ENCODE data around the gene ADK. TPM values are rescaled to one million over a fixed set of nuclear protein-coding genes. Genes with fewer than 3 reads are reported as not detected.

Gene ADK
- total and polyA plus RNA-seq, 8 donors = 7.2 to 66.1 (median 21.5) TPM

DNA sequence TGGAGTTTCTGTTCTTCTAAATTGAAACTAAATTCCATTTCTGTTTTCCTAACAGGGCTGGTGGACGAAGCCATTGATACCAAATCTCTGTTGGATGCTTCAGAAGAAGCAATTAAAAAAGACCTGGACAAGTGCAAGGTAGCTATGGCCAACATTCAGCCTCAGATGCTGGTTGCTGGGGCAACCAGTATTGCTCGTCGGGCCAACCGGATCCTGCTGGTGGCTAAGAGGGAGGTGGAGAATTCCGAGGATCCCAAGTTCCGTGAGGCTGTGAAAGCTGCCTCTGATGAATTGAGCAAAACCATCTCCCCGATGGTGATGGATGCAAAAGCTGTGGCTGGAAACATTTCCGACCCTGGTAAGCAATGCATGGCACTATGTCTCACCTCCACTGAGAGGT lies 46.0 kb upstream of the ADK start:
- Histone ChIP-seq H3K36me3 (peaks cover 66 to 99% (median 97%) of the 10 kb centered on the region in 4 donors), H3K27ac (no peak overlapping the region), H3K9me3 (no peaks in the 10 kb centered on the region), H3K4me1 (no peaks in the 10 kb centered on the region), H3K4me3 (no peak overlapping the region), H3K27me3 (no peaks in the 10 kb centered on the region)
- intact Hi-C loops (cut with DNase I; ENCODE audit: low total_unique reads) = no loop called here
- TF ChIP-seq POLR2A (IDR thresholded peaks at IDR 0.05) (no peak), EP300 (IDR thresholded peaks at IDR 0.05) (no peak), POLR2AphosphoS5 (IDR thresholded peaks at IDR 0.05) (no peak)
- TF ChIP-seq, protein P1, sequence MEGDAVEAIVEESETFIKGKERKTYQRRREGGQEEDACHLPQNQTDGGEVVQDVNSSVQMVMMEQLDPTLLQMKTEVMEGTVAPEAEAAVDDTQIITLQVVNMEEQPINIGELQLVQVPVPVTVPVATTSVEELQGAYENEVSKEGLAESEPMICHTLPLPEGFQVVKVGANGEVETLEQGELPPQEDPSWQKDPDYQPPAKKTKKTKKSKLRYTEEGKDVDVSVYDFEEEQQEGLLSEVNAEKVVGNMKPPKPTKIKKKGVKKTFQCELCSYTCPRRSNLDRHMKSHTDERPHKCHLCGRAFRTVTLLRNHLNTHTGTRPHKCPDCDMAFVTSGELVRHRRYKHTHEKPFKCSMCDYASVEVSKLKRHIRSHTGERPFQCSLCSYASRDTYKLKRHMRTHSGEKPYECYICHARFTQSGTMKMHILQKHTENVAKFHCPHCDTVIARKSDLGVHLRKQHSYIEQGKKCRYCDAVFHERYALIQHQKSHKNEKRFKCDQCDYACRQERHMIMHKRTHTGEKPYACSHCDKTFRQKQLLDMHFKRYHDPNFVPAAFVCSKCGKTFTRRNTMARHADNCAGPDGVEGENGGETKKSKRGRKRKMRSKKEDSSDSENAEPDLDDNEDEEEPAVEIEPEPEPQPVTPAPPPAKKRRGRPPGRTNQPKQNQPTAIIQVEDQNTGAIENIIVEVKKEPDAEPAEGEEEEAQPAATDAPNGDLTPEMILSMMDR (IDR thresholded peaks at IDR 0.05) = no peak
- WGBS, 5 donors = 82 to 92% (median 89%) methylated on average over 8 of the region's 8 CpGs
- DNase-seq = no peak

DNA sequence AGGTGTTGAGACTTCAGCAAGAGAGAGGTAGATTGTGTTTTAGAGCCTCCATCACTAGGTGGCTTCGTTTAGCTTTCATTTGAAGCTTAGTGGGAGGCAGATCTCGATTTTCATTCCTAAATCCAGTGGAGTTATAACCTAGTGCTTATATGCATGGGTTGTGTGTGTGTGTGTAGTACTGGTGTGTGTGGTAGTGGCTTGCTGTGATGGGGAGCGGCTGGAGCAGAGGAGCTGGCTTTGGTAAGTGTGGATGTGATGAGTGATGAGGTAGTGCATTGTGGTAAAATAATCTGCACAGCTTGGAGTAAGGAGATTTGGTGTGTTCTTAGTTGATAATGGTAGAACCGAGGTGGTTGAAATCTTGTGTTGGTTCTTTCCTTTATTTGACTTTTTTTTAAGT lies 43.6 kb upstream of the ADK start:
- intact Hi-C loops (cut with DNase I; ENCODE audit: low total_unique reads) = no loop called here
- peaks cover 75 to 99% (median 98%) of the 10 kb centered on the region in 4 donors for H3K36me3 ChIP-seq
- TF ChIP-seq POLR2A (IDR thresholded peaks at IDR 0.05) (no peak), EP300 (IDR thresholded peaks at IDR 0.05) (no peak)
- no peak for DNase-seq
- H3K27me3 ChIP-seq = no peaks in the 10 kb centered on the region
- peaks cover 0 to under 1% (median under 1%) of the 10 kb centered on the region in 4 donors for H3K4me1 ChIP-seq
- no peaks in the 10 kb centered on the region for H3K9me3 ChIP-seq
- no peak overlapping the region for H3K27ac ChIP-seq
- 71 to 80% (median 72%) methylated on average over 4 of the region's 4 CpGs for WGBS, 5 donors
- H3K4me3 ChIP-seq = no peak overlapping the region

GRCh38 chr10:74109452-74109851 lies 41.6 kb upstream of the ADK start:
- peaks cover 80 to 100% (median 99%) of the 10 kb centered on the region in 4 donors for H3K36me3 ChIP-seq

DNA sequence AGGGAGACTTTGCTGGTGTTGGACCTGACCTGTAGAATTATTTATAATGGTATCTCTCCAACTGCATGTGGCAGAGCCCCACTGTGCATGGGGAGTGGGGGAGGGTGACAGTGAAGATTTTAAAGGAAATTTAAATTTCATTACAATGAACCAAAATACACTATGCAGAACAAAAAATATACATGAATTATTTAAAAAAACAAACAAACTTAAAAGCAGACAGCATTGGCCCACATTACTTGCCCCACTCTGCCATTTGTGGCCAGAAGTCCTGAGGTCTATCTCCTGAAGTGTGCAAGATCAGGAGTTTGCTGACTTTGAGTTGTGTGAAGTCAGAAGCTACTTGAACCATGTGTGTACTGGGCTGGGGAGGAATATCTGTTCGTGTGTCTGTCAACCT lies 40.9 kb upstream of the ADK start:
- Histone ChIP-seq H3K4me1 (peaks cover 0 to 18% (median 9%) of the 10 kb centered on the region in 4 donors), H3K27ac (no peak overlapping the region), H3K27me3 (no peaks in the 10 kb centered on the region), H3K36me3 (peaks cover 80 to 100% (median 99%) of the 10 kb centered on the region in 4 donors), H3K4me3 (no peak overlapping the region), H3K9me3 (no peaks in the 10 kb centered on the region)
- intact Hi-C loops (cut with DNase I; ENCODE audit: low total_unique reads) = no loop called here
- DNase-seq = no peak
- WGBS, 5 donors = 64 to 85% (median 75%) methylated on average over 1 of the region's 1 CpG
- no peak for TF ChIP-seq POLR2A (IDR thresholded peaks at IDR 0.05)

More at GRCh38 chr10:74109452-74109851, 41.6 kb upstream of the ADK start:
- Histone ChIP-seq H3K9me3 (no peaks in the 10 kb centered on the region), H3K27ac (no peak overlapping the region), H3K27me3 (no peaks in the 10 kb centered on the region), H3K4me1 (peaks cover 0 to 18% (median 9%) of the 10 kb centered on the region in 4 donors), H3K4me3 (no peak overlapping the region)
- no peak for TF ChIP-seq EP300 (IDR thresholded peaks at IDR 0.05)
- no peak for DNase-seq
- intact Hi-C loops (cut with DNase I; ENCODE audit: low total_unique reads) = no loop called here

- TF ChIP-seq POLR2A (IDR thresholded peaks at IDR 0.05) = no peak
- TF ChIP-seq, protein P1 (IDR thresholded peaks at IDR 0.05) = no peak
- no peak for TF ChIP-seq POLR2AphosphoS5 (IDR thresholded peaks at IDR 0.05)
- TF ChIP-seq EP300 (IDR thresholded peaks at IDR 0.05) = no peak
- peaks cover 72 to 100% (median 99%) of the 10 kb centered on the region in 4 donors for H3K36me3 ChIP-seq
- 97 to 99% (median 98%) methylated on average over 14 of the region's 14 CpGs for WGBS, 5 donors
- no peak for DNase-seq
- H3K9me3 ChIP-seq = no peaks in the 10 kb centered on the region
- no peaks in the 10 kb centered on the region for H3K27me3 ChIP-seq
- no peak overlapping the region for H3K4me3 ChIP-seq
- H3K4me1 ChIP-seq = peaks cover 0 to 18% (median 9%) of the 10 kb centered on the region in 4 donors
- H3K27ac ChIP-seq = no peak overlapping the region
- intact Hi-C loops (cut with DNase I; ENCODE audit: low total_unique reads) = no loop called here
Observed at GRCh38 chr10:74111799-74112198, 39.2 kb upstream of the ADK start.

DNA sequence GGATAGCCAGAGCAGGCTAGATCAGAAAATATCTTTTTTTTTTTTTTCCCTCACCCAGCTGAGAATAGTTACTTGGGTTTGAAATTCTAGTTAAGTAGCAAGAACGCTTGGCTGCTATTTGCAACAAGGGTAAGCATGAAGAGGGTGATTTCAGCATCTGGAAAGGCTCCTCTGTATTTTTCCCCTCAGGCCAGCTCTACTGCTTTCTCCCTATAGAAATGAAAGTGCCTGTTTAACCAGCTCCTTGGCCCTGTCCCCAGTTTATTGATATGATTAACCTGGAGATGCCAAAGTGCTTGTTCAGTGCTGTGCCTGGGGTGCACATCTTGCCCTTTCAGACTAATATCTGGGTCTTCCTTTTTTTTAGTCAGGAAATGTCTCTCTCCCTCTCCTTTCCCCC lies 37.5 kb upstream of the ADK start:
- WGBS, 5 donors = 23 to 73% (median 39%) methylated on average over 1 of the region's 1 CpG
- no peak overlapping the region for H3K4me3 ChIP-seq
- intact Hi-C loops (cut with DNase I; ENCODE audit: low total_unique reads) = no loop called here

More for the DNA sequence above, 37.5 kb upstream of the ADK start:
- no peaks in the 10 kb centered on the region for H3K27me3 ChIP-seq
- H3K4me1 ChIP-seq = peaks cover 0 to 21% (median 9%) of the 10 kb centered on the region in 4 donors
- H3K36me3 ChIP-seq = peaks cover 72 to 100% (median 99%) of the 10 kb centered on the region in 4 donors
- peak overlapping the region in 3 of 5 donors; percentile 18 to 50 (median 40) for H3K27ac ChIP-seq
- H3K9me3 ChIP-seq = no peaks in the 10 kb centered on the region
- DNase-seq = no peak
- TF ChIP-seq, protein P1 (IDR thresholded peaks at IDR 0.05) = no peak

All from stomach (tissue), 9 donors.